Measurements from ENCODE around the gene PET100.

Gene PET100

GRCh38 chr19:7597689-7598088 is 31.9 kb upstream of the PET100 start:
- no peak for DNase-seq (ENCODE audit: low read depth, low spot score)
- Histone ChIP-seq H3K9ac (ENCODE audit: insufficient read length, low read depth) (no peak overlapping the region), H3K9me3 (ENCODE audit: insufficient read depth, low read length) (no peaks in the 10 kb centered on the region), H3K4me3 (ENCODE audit: insufficient read length, low read depth) (no peak overlapping the region), H3K4me1 (ENCODE audit: insufficient read depth, insufficient read length) (peaks cover 12% of the 10 kb centered on the region), H3K36me3 (ENCODE audit: insufficient read depth, insufficient read length, low read length) (no peaks in the 10 kb centered on the region), H3K27me3 (ENCODE audit: insufficient read depth, insufficient read length) (peaks cover 20% of the 10 kb centered on the region)
- TF ChIP-seq YY1 (IDR thresholded peaks at IDR 0.05; ENCODE audit: insufficient read depth, insufficient read length) (no peak), SUZ12 (IDR thresholded peaks at IDR 0.05; ENCODE audit: extremely low read depth, insufficient read depth, insufficient read length) (no peak), ZNF274 (IDR thresholded peaks at IDR 0.05; ENCODE audit: low read depth, low read length) (no peak)

DNA sequence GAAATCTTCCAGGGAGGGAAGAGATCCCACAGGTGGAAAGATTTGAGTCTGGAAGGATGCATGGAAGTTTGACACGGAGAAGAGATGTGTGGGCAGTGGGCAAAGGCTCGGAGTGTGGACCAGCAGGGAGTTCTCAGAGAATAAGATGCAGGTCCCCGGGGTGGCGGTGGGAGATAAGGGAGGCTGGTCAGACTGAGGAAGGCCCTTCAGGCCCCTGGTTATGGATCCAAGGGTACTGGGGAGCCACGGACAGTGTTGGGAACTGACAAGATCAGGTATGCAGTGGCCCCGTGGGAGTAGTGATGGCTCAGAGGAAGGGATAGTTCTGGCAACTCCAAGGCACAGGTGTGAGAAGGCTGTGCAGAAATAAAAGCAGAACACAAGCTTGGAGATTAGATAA is 31.4 kb upstream of the PET100 start:
- Histone ChIP-seq H3K36me3 (ENCODE audit: insufficient read depth, insufficient read length, low read length) (no peaks in the 10 kb centered on the region), H3K4me1 (ENCODE audit: insufficient read depth, insufficient read length) (peaks cover 12% of the 10 kb centered on the region), H3K4me3 (ENCODE audit: insufficient read length, low read depth) (no peak overlapping the region), H3K9ac (ENCODE audit: insufficient read length, low read depth) (no peak overlapping the region), H3K9me3 (ENCODE audit: insufficient read depth, low read length) (no peaks in the 10 kb centered on the region), H3K27me3 (ENCODE audit: insufficient read depth, insufficient read length) (peaks cover 20% of the 10 kb centered on the region)
- no peak for TF ChIP-seq ZNF274 (IDR thresholded peaks at IDR 0.05; ENCODE audit: low read depth, low read length)
- TF ChIP-seq SUZ12 (IDR thresholded peaks at IDR 0.05; ENCODE audit: extremely low read depth, insufficient read depth, insufficient read length) = no peak
- TF ChIP-seq YY1 (IDR thresholded peaks at IDR 0.05; ENCODE audit: insufficient read depth, insufficient read length) = no peak
- DNase-seq (ENCODE audit: low read depth, low spot score) = no peak

DNA sequence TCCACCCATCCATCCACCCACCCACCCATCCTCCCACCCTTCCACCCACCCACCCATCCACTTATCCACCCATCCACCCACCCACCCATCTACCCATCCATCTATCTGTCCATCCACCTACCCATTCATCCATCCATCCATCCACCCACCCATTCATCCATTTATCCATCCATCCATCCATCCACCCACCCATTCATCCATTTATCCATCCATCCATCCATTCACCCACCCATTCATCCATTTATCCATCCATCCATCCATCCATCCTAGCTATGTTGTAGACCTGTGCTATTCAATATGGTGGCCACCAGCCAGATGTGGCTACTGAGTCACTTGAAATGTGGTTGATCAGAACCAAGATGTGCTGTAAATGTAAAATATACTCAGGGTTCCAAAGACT is 28.9 kb upstream of the PET100 start:
- Histone ChIP-seq H3K9me3 (ENCODE audit: insufficient read depth, low read length) (no peaks in the 10 kb centered on the region), H3K9ac (ENCODE audit: insufficient read length, low read depth) (no peak overlapping the region), H3K4me1 (ENCODE audit: insufficient read depth, insufficient read length) (peaks cover 16% of the 10 kb centered on the region), H3K27me3 (ENCODE audit: insufficient read depth, insufficient read length) (peaks cover 12% of the 10 kb centered on the region), H3K4me3 (ENCODE audit: insufficient read length, low read depth) (no peak overlapping the region), H3K36me3 (ENCODE audit: insufficient read depth, insufficient read length, low read length) (no peaks in the 10 kb centered on the region)
- DNase-seq (ENCODE audit: low read depth, low spot score) = no peak
- TF ChIP-seq ZNF274 (IDR thresholded peaks at IDR 0.05; ENCODE audit: low read depth, low read length) (no peak), SUZ12 (IDR thresholded peaks at IDR 0.05; ENCODE audit: extremely low read depth, insufficient read depth, insufficient read length) (no peak), YY1 (IDR thresholded peaks at IDR 0.05; ENCODE audit: insufficient read depth, insufficient read length) (no peak)

GRCh38 chr19:7602240-7602934 is 27.2 kb upstream of the PET100 start:
- no peaks in the 10 kb centered on the region for H3K36me3 ChIP-seq (ENCODE audit: insufficient read depth, insufficient read length, low read length)
- no peak overlapping the region for H3K4me3 ChIP-seq (ENCODE audit: insufficient read length, low read depth)
- no peak overlapping the region for H3K9ac ChIP-seq (ENCODE audit: insufficient read length, low read depth)
- H3K4me1 ChIP-seq (ENCODE audit: insufficient read depth, insufficient read length) = peaks cover 5% of the 10 kb centered on the region
- no peaks in the 10 kb centered on the region for H3K9me3 ChIP-seq (ENCODE audit: insufficient read depth, low read length)
- TF ChIP-seq SUZ12 (IDR thresholded peaks at IDR 0.05; ENCODE audit: extremely low read depth, insufficient read depth, insufficient read length) (no peak), YY1 (IDR thresholded peaks at IDR 0.05; ENCODE audit: insufficient read depth, insufficient read length) (no peak), ZNF274 (IDR thresholded peaks at IDR 0.05; ENCODE audit: low read depth, low read length) (no peak)
- H3K27me3 ChIP-seq (ENCODE audit: insufficient read depth, insufficient read length) = peaks cover under 1% of the 10 kb centered on the region
- no peak for DNase-seq (ENCODE audit: low read depth, low spot score)

DNA sequence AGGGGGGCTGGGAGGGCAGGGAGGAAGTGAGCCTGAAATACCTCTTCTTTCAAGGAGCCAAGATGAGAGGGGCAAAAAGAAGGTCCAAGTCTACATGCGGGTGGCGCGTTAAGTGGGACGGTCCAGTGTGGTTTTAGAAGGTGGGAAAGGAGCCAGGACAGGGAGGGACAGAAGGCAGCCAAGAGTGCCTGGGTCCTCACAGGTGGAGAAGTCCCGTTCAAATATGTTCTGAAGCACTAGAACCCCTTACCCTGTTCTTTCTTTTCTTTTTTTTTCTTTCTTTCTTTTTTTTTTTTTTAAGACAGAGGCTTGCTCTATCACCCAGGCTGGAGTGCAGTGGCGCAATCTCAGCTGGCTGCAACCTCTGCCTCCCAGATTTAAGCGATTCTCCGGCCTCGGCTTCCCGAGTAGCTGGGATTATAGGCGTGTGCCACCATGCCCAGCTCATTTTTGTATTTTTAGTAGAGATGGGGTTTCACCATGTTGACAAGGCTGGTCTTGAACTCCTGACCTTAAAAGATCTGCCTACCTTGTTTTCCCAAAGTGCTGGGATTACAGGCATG is 26.6 kb upstream of the PET100 start:
- H3K9me3 ChIP-seq (ENCODE audit: insufficient read depth, low read length) = no peaks in the 10 kb centered on the region
- TF ChIP-seq SUZ12 (IDR thresholded peaks at IDR 0.05; ENCODE audit: extremely low read depth, insufficient read depth, insufficient read length) (no peak), ZNF274 (IDR thresholded peaks at IDR 0.05; ENCODE audit: low read depth, low read length) (no peak), YY1 (IDR thresholded peaks at IDR 0.05; ENCODE audit: insufficient read depth, insufficient read length) (no peak)

GRCh38 chr19:7603919-7604318 is 25.7 kb upstream of the PET100 start:
- H3K4me1 ChIP-seq (ENCODE audit: insufficient read depth, insufficient read length) = peaks cover 3% of the 10 kb centered on the region
- TF ChIP-seq ZNF274 (IDR thresholded peaks at IDR 0.05; ENCODE audit: low read depth, low read length) = no peak
- TF ChIP-seq SUZ12 (IDR thresholded peaks at IDR 0.05; ENCODE audit: extremely low read depth, insufficient read depth, insufficient read length) = no peak
- TF ChIP-seq YY1 (IDR thresholded peaks at IDR 0.05; ENCODE audit: insufficient read depth, insufficient read length) = no peak
- no peaks in the 10 kb centered on the region for H3K27me3 ChIP-seq (ENCODE audit: insufficient read depth, insufficient read length)
- no peak for DNase-seq (ENCODE audit: low read depth, low spot score)
- no peaks in the 10 kb centered on the region for H3K9me3 ChIP-seq (ENCODE audit: insufficient read depth, low read length)
- H3K4me3 ChIP-seq (ENCODE audit: insufficient read length, low read depth) = no peak overlapping the region
- H3K9ac ChIP-seq (ENCODE audit: insufficient read length, low read depth) = no peak overlapping the region
- peaks cover 5% of the 10 kb centered on the region for H3K36me3 ChIP-seq (ENCODE audit: insufficient read depth, insufficient read length, low read length)

More for the DNA sequence above, 26.6 kb upstream of the PET100 start:
- Histone ChIP-seq H3K4me1 (ENCODE audit: insufficient read depth, insufficient read length) (peaks cover 3% of the 10 kb centered on the region), H3K4me3 (ENCODE audit: insufficient read length, low read depth) (no peak overlapping the region), H3K36me3 (ENCODE audit: insufficient read depth, insufficient read length, low read length) (peaks cover 1% of the 10 kb centered on the region), H3K27me3 (ENCODE audit: insufficient read depth, insufficient read length) (no peaks in the 10 kb centered on the region), H3K9ac (ENCODE audit: insufficient read length, low read depth) (no peak overlapping the region)
- DNase-seq (ENCODE audit: low read depth, low spot score) = no peak

- no peaks in the 10 kb centered on the region for H3K9me3 ChIP-seq (ENCODE audit: insufficient read depth, low read length)
- H3K27me3 ChIP-seq (ENCODE audit: insufficient read depth, insufficient read length) = no peaks in the 10 kb centered on the region
- H3K4me1 ChIP-seq (ENCODE audit: insufficient read depth, insufficient read length) = peaks cover 3% of the 10 kb centered on the region
- peaks cover 7% of the 10 kb centered on the region for H3K36me3 ChIP-seq (ENCODE audit: insufficient read depth, insufficient read length, low read length)
- no peak overlapping the region for H3K9ac ChIP-seq (ENCODE audit: insufficient read length, low read depth)
- H3K4me3 ChIP-seq (ENCODE audit: insufficient read length, low read depth) = no peak overlapping the region
- no peak for TF ChIP-seq ZNF274 (IDR thresholded peaks at IDR 0.05; ENCODE audit: low read depth, low read length)
- TF ChIP-seq YY1 (IDR thresholded peaks at IDR 0.05; ENCODE audit: insufficient read depth, insufficient read length) = no peak
- TF ChIP-seq SUZ12 (IDR thresholded peaks at IDR 0.05; ENCODE audit: extremely low read depth, insufficient read depth, insufficient read length) = no peak
- DNase-seq (ENCODE audit: low read depth, low spot score) = peak; percentile 59
These were observed 23.9 kb upstream of the PET100 start for GRCh38 chr19:7605490-7606222.

All from NT2/D1 (cell line).